MG63 (cell line): ENCODE results near the gene PDGFD. TPM values are rescaled to one million over a fixed set of nuclear protein-coding genes. Genes with fewer than 3 reads are reported as not detected.

Experiments used
- DNase-seq: peaks from one replicate; pipeline ENCODE4 v3.0.0-alpha.2; 2020
- H3K27me3 ChIP-seq: fragments of 250-450 bp; sonication (Bioruptor Pico); 2 replicates; pipeline ENCODE4 v1.5.1; 2020; ENCODE audit warnings: mild to moderate bottlenecking, moderate library complexity
- H3K36me3 ChIP-seq: fragments of 250-450 bp; sonication (Bioruptor Pico); 2 replicates; pipeline ENCODE4 v1.5.1; 2020; ENCODE audit warnings: mild to moderate bottlenecking, moderate library complexity
- H3K4me3 ChIP-seq: fragments of 250-450 bp; sonication (Bioruptor Pico); 2 replicates; pipeline ENCODE4 v1.5.1; 2020; ENCODE audit warnings: mild to moderate bottlenecking, moderate library complexity
- H3K9me3 ChIP-seq: fragments of 250-450 bp; sonication (Bioruptor Pico); 2 replicates; pipeline ENCODE4 v1.5.1; 2020; ENCODE audit warnings: mild to moderate bottlenecking, moderate library complexity
- total RNA-seq: library from RNA; depleted of rRNA; stranded (reverse); fragments of >200 nt; shearing (Covaris generic); gene quantifications from 2 replicates; pipeline ENCODE4 v1.2.3, GENCODE V29; 2014; ENCODE audit warnings: low replicate concordance

The PDGFD gene
- total RNA-seq, 1 experiment from 2014 or later: 0.95 TPM

- Histone ChIP-seq H3K36me3 (no peaks in the 10 kb centered on the region), H3K27me3 (no peaks in the 10 kb centered on the region), H3K4me3 (no peak overlapping the region), H3K9me3 (no peaks in the 10 kb centered on the region)
- DNase-seq: no peak
Observed at GRCh38 chr11:104086621-104087020, 77.3 kb downstream of the PDGFD start.

- no peaks in the 10 kb centered on the region for H3K27me3 ChIP-seq
- no peaks in the 10 kb centered on the region for H3K9me3 ChIP-seq
- no peaks in the 10 kb centered on the region for H3K36me3 ChIP-seq
- no peak overlapping the region for H3K4me3 ChIP-seq
- DNase-seq: no peak
Observed at GRCh38 chr11:104078995-104079394, 85.0 kb downstream of the PDGFD start.

GRCh38 chr11:104078245-104078644 lies 85.7 kb downstream of the PDGFD start:
- Histone ChIP-seq H3K9me3 (no peaks in the 10 kb centered on the region), H3K4me3 (no peak overlapping the region), H3K27me3 (no peaks in the 10 kb centered on the region), H3K36me3 (no peaks in the 10 kb centered on the region)
- DNase-seq: no peak

- Histone ChIP-seq H3K27me3 (no peaks in the 10 kb centered on the region), H3K4me3 (no peak overlapping the region)
- no peak for DNase-seq
Observed at GRCh38 chr11:104076455-104076854, 87.5 kb downstream of the PDGFD start.

GRCh38 chr11:104075706-104076105 lies 88.2 kb downstream of the PDGFD start:
- H3K27me3 ChIP-seq: no peaks in the 10 kb centered on the region
- no peak overlapping the region for H3K4me3 ChIP-seq
- no peaks in the 10 kb centered on the region for H3K9me3 ChIP-seq
- no peak for DNase-seq
- no peaks in the 10 kb centered on the region for H3K36me3 ChIP-seq

More at GRCh38 chr11:104076455-104076854, 87.5 kb downstream of the PDGFD start:
- H3K36me3 ChIP-seq: no peaks in the 10 kb centered on the region
- no peaks in the 10 kb centered on the region for H3K9me3 ChIP-seq

GRCh38 chr11:104075091-104075490 lies 88.9 kb downstream of the PDGFD start:
- DNase-seq: no peak

GRCh38 chr11:104073950-104074705 lies 89.8 kb downstream of the PDGFD start:
- no peaks in the 10 kb centered on the region for H3K9me3 ChIP-seq
- H3K27me3 ChIP-seq: no peaks in the 10 kb centered on the region
- DNase-seq: peak; percentile 43
- no peak overlapping the region for H3K4me3 ChIP-seq
- H3K36me3 ChIP-seq: no peaks in the 10 kb centered on the region

More at GRCh38 chr11:104075091-104075490, 88.9 kb downstream of the PDGFD start:
- Histone ChIP-seq H3K36me3 (no peaks in the 10 kb centered on the region), H3K27me3 (no peaks in the 10 kb centered on the region), H3K4me3 (no peak overlapping the region), H3K9me3 (no peaks in the 10 kb centered on the region)

GRCh38 chr11:104067534-104067933 lies 96.4 kb downstream of the PDGFD start:
- no peak for DNase-seq
- H3K4me3 ChIP-seq: no peak overlapping the region
- no peaks in the 10 kb centered on the region for H3K27me3 ChIP-seq
- H3K36me3 ChIP-seq: no peaks in the 10 kb centered on the region
- no peaks in the 10 kb centered on the region for H3K9me3 ChIP-seq

GRCh38 chr11:104064034-104064630 lies 99.8 kb downstream of the PDGFD start:
- Histone ChIP-seq H3K27me3 (no peaks in the 10 kb centered on the region), H3K9me3 (no peaks in the 10 kb centered on the region), H3K36me3 (no peaks in the 10 kb centered on the region), H3K4me3 (no peak overlapping the region)
- no peak for DNase-seq

GRCh38 chr11:104061853-104062521 lies 102.0 kb downstream of the PDGFD start:
- Histone ChIP-seq H3K36me3 (no peaks in the 10 kb centered on the region), H3K9me3 (no peaks in the 10 kb centered on the region), H3K27me3 (no peaks in the 10 kb centered on the region), H3K4me3 (no peak overlapping the region)
- no peak for DNase-seq

GRCh38 chr11:104060820-104061219 lies 103.1 kb downstream of the PDGFD start:
- Histone ChIP-seq H3K36me3 (no peaks in the 10 kb centered on the region), H3K9me3 (no peaks in the 10 kb centered on the region), H3K4me3 (no peak overlapping the region), H3K27me3 (no peaks in the 10 kb centered on the region)
- DNase-seq: no peak

- no peaks in the 10 kb centered on the region for H3K9me3 ChIP-seq
- no peaks in the 10 kb centered on the region for H3K27me3 ChIP-seq
- no peak for DNase-seq
- H3K4me3 ChIP-seq: no peak overlapping the region
- no peaks in the 10 kb centered on the region for H3K36me3 ChIP-seq
Observed at GRCh38 chr11:104060004-104060794, 103.7 kb downstream of the PDGFD start.

- Histone ChIP-seq H3K9me3 (no peaks in the 10 kb centered on the region), H3K27me3 (no peaks in the 10 kb centered on the region), H3K4me3 (no peak overlapping the region), H3K36me3 (no peaks in the 10 kb centered on the region)
- no peak for DNase-seq
Observed at GRCh38 chr11:104058680-104059079, 105.3 kb downstream of the PDGFD start.

GRCh38 chr11:104057908-104058307 lies 106.0 kb downstream of the PDGFD start:
- Histone ChIP-seq H3K4me3 (no peak overlapping the region), H3K9me3 (no peaks in the 10 kb centered on the region), H3K27me3 (no peaks in the 10 kb centered on the region), H3K36me3 (no peaks in the 10 kb centered on the region)
- no peak for DNase-seq

GRCh38 chr11:104055596-104055995 lies 108.4 kb downstream of the PDGFD start:
- no peaks in the 10 kb centered on the region for H3K9me3 ChIP-seq
- no peaks in the 10 kb centered on the region for H3K36me3 ChIP-seq
- no peak overlapping the region for H3K4me3 ChIP-seq
- no peaks in the 10 kb centered on the region for H3K27me3 ChIP-seq
- DNase-seq: no peak

GRCh38 chr11:104054911-104055529 lies 108.9 kb downstream of the PDGFD start:
- Histone ChIP-seq H3K9me3 (no peaks in the 10 kb centered on the region), H3K4me3 (no peak overlapping the region), H3K27me3 (no peaks in the 10 kb centered on the region), H3K36me3 (no peaks in the 10 kb centered on the region)
- DNase-seq: no peak
